ENCODE results near the gene FANCF. TPM values are rescaled to one million over a fixed set of nuclear protein-coding genes. Genes with fewer than 3 reads are reported as not detected.
A peak's percentile ranks its signal among the peaks of the same experiment; 100 is the strongest.

Gene FANCF
- total RNA-seq, 1 experiment from 2014 or later: 20.7 TPM

- DNase-seq (ENCODE audit: low read depth): no peak
- in situ Hi-C loops (cut with HindIII; ENCODE audit: low pct_unique_long_range_greater_than_20kb, low sequenced_read_pairs): no loop called here
Observed at GRCh38 chr11:22633354-22633902, 7.8 kb upstream of the FANCF start.

- no peak for DNase-seq (ENCODE audit: low read depth)
- in situ Hi-C loops (cut with HindIII; ENCODE audit: low pct_unique_long_range_greater_than_20kb, low sequenced_read_pairs): no loop called here
Observed at GRCh38 chr11:22627421-22627820, 1.8 kb upstream of the FANCF start.

- no peak for DNase-seq (ENCODE audit: low read depth)
- in situ Hi-C loops (cut with HindIII; ENCODE audit: low pct_unique_long_range_greater_than_20kb, low sequenced_read_pairs): no loop called here
Observed at GRCh38 chr11:22626573-22627239, 1.1 kb upstream of the FANCF start.

GRCh38 chr11:22624742-22625447 lies 728 bp downstream of the FANCF start:
- in situ Hi-C loops (cut with HindIII; ENCODE audit: low pct_unique_long_range_greater_than_20kb, low sequenced_read_pairs): no loop called here
- DNase-seq (ENCODE audit: low read depth): peak; percentile 78

GRCh38 chr11:22617868-22618267 lies 7.8 kb downstream of the FANCF start:
- no peak for DNase-seq (ENCODE audit: low read depth)
- in situ Hi-C loops (cut with HindIII; ENCODE audit: low pct_unique_long_range_greater_than_20kb, low sequenced_read_pairs): no loop called here

- no peak for DNase-seq (ENCODE audit: low read depth)
- in situ Hi-C loops (cut with HindIII; ENCODE audit: low pct_unique_long_range_greater_than_20kb, low sequenced_read_pairs): no loop called here
Observed at GRCh38 chr11:22603933-22604332, 21.7 kb downstream of the FANCF start.

GRCh38 chr11:22602504-22602903 lies 23.1 kb downstream of the FANCF start:
- DNase-seq (ENCODE audit: low read depth): no peak
- in situ Hi-C loops (cut with HindIII; ENCODE audit: low pct_unique_long_range_greater_than_20kb, low sequenced_read_pairs): no loop called here

GRCh38 chr11:22599458-22599857 lies 26.2 kb downstream of the FANCF start:
- in situ Hi-C loops (cut with HindIII; ENCODE audit: low pct_unique_long_range_greater_than_20kb, low sequenced_read_pairs): no loop called here
- DNase-seq (ENCODE audit: low read depth): no peak

- DNase-seq (ENCODE audit: low read depth): no peak
- in situ Hi-C loops (cut with HindIII; ENCODE audit: low pct_unique_long_range_greater_than_20kb, low sequenced_read_pairs): no loop called here
Observed at GRCh38 chr11:22597062-22597461, 28.6 kb downstream of the FANCF start.

- no peak for DNase-seq (ENCODE audit: low read depth)
Observed at GRCh38 chr11:22584976-22585375, 40.6 kb downstream of the FANCF start.

GRCh38 chr11:22583963-22584492 lies 41.6 kb downstream of the FANCF start:
- in situ Hi-C loops (cut with HindIII; ENCODE audit: low pct_unique_long_range_greater_than_20kb, low sequenced_read_pairs): no loop called here
- DNase-seq (ENCODE audit: low read depth): no peak

More at GRCh38 chr11:22584976-22585375, 40.6 kb downstream of the FANCF start:
- in situ Hi-C loops (cut with HindIII; ENCODE audit: low pct_unique_long_range_greater_than_20kb, low sequenced_read_pairs): no loop called here

- in situ Hi-C loops (cut with HindIII; ENCODE audit: low pct_unique_long_range_greater_than_20kb, low sequenced_read_pairs): no loop called here
- DNase-seq (ENCODE audit: low read depth): no peak
Observed at GRCh38 chr11:22582151-22582410, 43.5 kb downstream of the FANCF start.

- in situ Hi-C loops (cut with HindIII; ENCODE audit: low pct_unique_long_range_greater_than_20kb, low sequenced_read_pairs): no loop called here
- no peak for DNase-seq (ENCODE audit: low read depth)
Observed at GRCh38 chr11:22581354-22582150, 44.1 kb downstream of the FANCF start.

GRCh38 chr11:22577854-22578253 lies 47.8 kb downstream of the FANCF start:
- DNase-seq (ENCODE audit: low read depth): no peak
- in situ Hi-C loops (cut with HindIII; ENCODE audit: low pct_unique_long_range_greater_than_20kb, low sequenced_read_pairs): no loop called here

Other genes with a start within 250 kb of the FANCF start
- gene GAS2, start 40.8 kb upstream of the FANCF start, total RNA-seq (2014; rRNA removed; shearing (Covaris generic); ENCODE audit: low replicate concordance): 2.7 and 5.0 TPM in 2 replicates
- gene SVIP, start 204.0 kb upstream of the FANCF start, total RNA-seq (2014; rRNA removed; shearing (Covaris generic); ENCODE audit: low replicate concordance): 8.7 and 9.6 TPM in 2 replicates
- not detected in 2 replicates for gene CCDC179, start 234.7 kb upstream of the FANCF start, total RNA-seq (2014; rRNA removed; shearing (Covaris generic); ENCODE audit: low replicate concordance)

Data from Caki2 (cell line).